K562 (cell line): ENCODE data around the gene TMEM61. TPM values are rescaled to one million over a fixed set of nuclear protein-coding genes. Genes with fewer than 3 reads are reported as not detected.

Source experiments
- ARNT ChIP-seq, 2 experiments: fragments of 450-650 bp; IDR thresholded peaks; 2 replicates each; pipeline ENCODE4 v1.6.1; 2016; ENCODE audit warnings: mild to moderate bottlenecking in 1 of 2
- BCOR ChIP-seq: fragments of 450-650 bp; IDR thresholded peaks from 2 replicates; pipeline ENCODE4 v1.6.1; 2016
- BRCA1 ChIP-seq, 2 experiments: fragments of 450-650 bp in 1 of 2; sonication (generic) in 1 of 2; formaldehyde crosslinking in 1 of 2; IDR thresholded peaks; 2 replicates each; pipeline versions ENCODE4 v1.5.0 to v1.6.1; 2017 to 2020; ENCODE audit warnings: mild to moderate bottlenecking in 1 of 2, missing genetic modification reagents in 1 of 2
- CC2D1A ChIP-seq: fragments of 450-650 bp; IDR thresholded peaks from 2 replicates; pipeline ENCODE4 v1.6.1; 2017; ENCODE audit warnings: mild to moderate bottlenecking
- CTBP1 ChIP-seq: fragments of 450-650 bp; IDR thresholded peaks from 2 replicates; pipeline ENCODE4 v1.6.1; 2016; ENCODE audit warnings: borderline replicate concordance
- E2F6 ChIP-seq, 2 experiments: IDR thresholded peaks; 2 replicates each; pipeline ENCODE4 v1.6.1; 2011; ENCODE audit warnings: borderline replicate concordance in 1 of 2, control low read depth in 1 of 2, low read depth in 1 of 2, low read length in 1 of 2, mild to moderate bottlenecking in 1 of 2, mixed read lengths in 1 of 2, moderate library complexity in 1 of 2; ENCODE audit not compliant: insufficient read depth in 1 of 2, insufficient read length in 1 of 2, poor library complexity in 1 of 2, severe bottlenecking in 1 of 2; ENCODE audit errors: extremely low read depth in 1 of 2
- ETV1 ChIP-seq: fragments of 450-650 bp; conservative IDR thresholded peaks from 2 replicates; pipeline ENCODE4 v1.6.1; 2016; ENCODE audit warnings: missing genetic modification characterization, control low read depth, low read depth, missing compliant biosample characterization
- HDAC2 ChIP-seq: fragments of 450-650 bp; IDR thresholded peaks from 2 replicates; pipeline ENCODE4 v1.6.1; 2016; ENCODE audit warnings: mild to moderate bottlenecking
- HNRNPL ChIP-seq: fragments of 200-400 bp; formaldehyde crosslinking; IDR thresholded peaks from 2 replicates; pipeline ENCODE4 v1.6.1; 2017; ENCODE audit warnings: low read depth, mild to moderate bottlenecking, low read length
- JUN ChIP-seq, 2 experiments: sonication (generic) in 1 of 2; formaldehyde crosslinking in 1 of 2; IDR thresholded peaks; 2 replicates each; pipeline versions ENCODE4 v1.6.1 to v1.8.0; 2012 to 2022; ENCODE audit warnings: borderline replicate concordance in 2 of 2, mild to moderate bottlenecking in 2 of 2, improper control_type of control experiment in 1 of 2, low read depth in 1 of 2, low read length in 1 of 2, missing genetic modification reagents in 1 of 2
- L3MBTL2 ChIP-seq: fragments of 450-650 bp; IDR thresholded peaks from 2 replicates; pipeline ENCODE4 v1.6.1; 2016; ENCODE audit warnings: mild to moderate bottlenecking, moderate library complexity
- MYNN ChIP-seq, 2 experiments: sonication (generic); formaldehyde crosslinking in 1 of 2; IDR thresholded peaks; 2 replicates each; pipeline versions ENCODE4 v1.5.0 to v1.6.1; 2016 to 2020; ENCODE audit warnings: antibody characterized with exemption in 1 of 2, missing genetic modification reagents in 1 of 2
- PKNOX1 ChIP-seq: fragments of 450-650 bp; IDR thresholded peaks from 2 replicates; pipeline ENCODE4 v1.6.1; 2016
- RB1 ChIP-seq: fragments of 450-650 bp; IDR thresholded peaks from 2 replicates; pipeline ENCODE4 v1.6.1; 2017; ENCODE audit warnings: low read depth, mild to moderate bottlenecking
- RBBP5 ChIP-seq: fragments of 200-600 bp; sonication (generic); IDR thresholded peaks from 2 replicates; pipeline ENCODE4 v1.6.1; 2012; ENCODE audit warnings: borderline replicate concordance, mild to moderate bottlenecking, low read length, control low read depth, inconsistent platforms; ENCODE audit not compliant: insufficient read depth, poor library complexity, severe bottlenecking
- RBM25 ChIP-seq: fragments of 200-400 bp; formaldehyde crosslinking; IDR thresholded peaks from 2 replicates; pipeline ENCODE4 v1.6.1; 2018; ENCODE audit warnings: low read length, low read depth, moderate library complexity; ENCODE audit not compliant: severe bottlenecking
- TFAP4 ChIP-seq: sonication (generic); formaldehyde crosslinking; IDR thresholded peaks from 2 replicates; pipeline ENCODE4 v1.8.0; 2022; ENCODE audit warnings: missing genetic modification reagents, mild to moderate bottlenecking, moderate library complexity, borderline replicate concordance
- TOE1 ChIP-seq, 2 experiments: fragments of 450-650 bp in 1 of 2; sonication (generic) in 1 of 2; formaldehyde crosslinking in 1 of 2; IDR thresholded peaks; 2 replicates each; pipeline versions ENCODE4 v1.7.1 to v1.8.0; 2016 to 2022; ENCODE audit warnings: borderline replicate concordance in 2 of 2, mild to moderate bottlenecking in 2 of 2, antibody characterized with exemption in 1 of 2, inconsistent platforms in 1 of 2, low read depth in 1 of 2, missing genetic modification reagents in 1 of 2, moderate library complexity in 1 of 2
- TSHZ1 ChIP-seq: fragments of 250-450 bp; sonication (Bioruptor Pico); IDR thresholded peaks from 2 replicates; pipeline ENCODE4 v1.4.0; 2020; ENCODE audit warnings: mild to moderate bottlenecking, moderate library complexity
- polyA plus RNA-seq, 8 experiments: library from polyadenylated mRNA; depleted of rRNA in 4 of 8; stranded (reverse) in 5 of 8; unstranded in 3 of 8; fragments of >200 nt; fragmentation: Nextera tagmentation in 2 of 8; fragmentation: Illumina TruSeq in 1 of 8; extraction: Ambion mirVana in 2 of 8; extraction: Trizol in 1 of 8; gene quantifications; 2 replicates each; pipeline versions ENCODE4 v1.2.1 to v1.2.3, GENCODE V29; 2011 to 2014; ENCODE audit warnings: inconsistent platforms in 1 of 8, missing spikeins in 1 of 8
- total RNA-seq, 7 experiments: library from RNA; depleted of rRNA in 6 of 7; stranded (reverse); fragments of >200 nt in 6 of 7; fragmentation: Illumina TruSeq in 2 of 7; extraction: Trizol in 2 of 7; gene quantifications; 2 replicates each; pipeline versions ENCODE4 v1.2.1 to v1.2.3, GENCODE V29; 2011 to 2021; ENCODE audit warnings: low replicate concordance in 1 of 7

Gene TMEM61
- total and polyA plus RNA-seq, 9 of the 15 experiments (the other 6 are each of a cell fraction or from before 2014, with no cell fraction given) = not detected

- TF ChIP-seq TFAP4 (CRISPR knock-in tag) = peak; percentile 67; the same call in 1 of the 2 replicates
- no peak for TF ChIP-seq E2F6 (IDR thresholded peaks at IDR 0.05; ENCODE audit: borderline replicate concordance in 1 of 2, extremely low read depth in 1 of 2, insufficient read depth in 1 of 2, insufficient read length in 1 of 2, low read depth in 1 of 2, low read length in 1 of 2, poor library complexity in 1 of 2, severe bottlenecking in 1 of 2)
- 0 out of 2 replicates have a peak, but pooled peaks have one; percentile 39 for TF ChIP-seq TOE1 (IDR thresholded peaks at IDR 0.05; ENCODE audit: borderline replicate concordance)
- TF ChIP-seq TOE1 (CRISPR knock-in tag; IDR thresholded peaks at IDR 0.05; ENCODE audit: borderline replicate concordance, low read depth) = no peak
- TF ChIP-seq CC2D1A = peak; percentile 39; the same call in 1 of the 2 replicates
- TF ChIP-seq RBM25 = peak; percentile 67
- TF ChIP-seq TSHZ1 (CRISPR knock-in tag) = no peak
- peak; percentile 50 for TF ChIP-seq L3MBTL2
- peak; percentile 83 for TF ChIP-seq BCOR
- TF ChIP-seq ETV1 (tag) = no peak; the same call in 1 of the 2 replicates
- TF ChIP-seq CTBP1 = peak; percentile 76
- TF ChIP-seq MYNN (IDR thresholded peaks at IDR 0.05) = peak; percentile 53; the same call in 1 of the 2 replicates
- TF ChIP-seq MYNN (CRISPR knock-in tag; IDR thresholded peaks at IDR 0.05) = no peak
- TF ChIP-seq ARNT (IDR thresholded peaks at IDR 0.05) = peak in 1 of 2 experiments; percentile 25; a peak in 1 of 4 replicates
- TF ChIP-seq PKNOX1 = peak; percentile 18; the same call in 1 of the 2 replicates
- no peak for TF ChIP-seq JUN (IDR thresholded peaks at IDR 0.05; ENCODE audit: borderline replicate concordance, low read depth, low read length)
- TF ChIP-seq JUN (CRISPR knock-in tag; IDR thresholded peaks at IDR 0.05; ENCODE audit: borderline replicate concordance) = no peak
- TF ChIP-seq RB1 = peak; percentile 72
- TF ChIP-seq HNRNPL = peak; percentile 74; the same call in 1 of the 2 replicates
- TF ChIP-seq RBBP5 = no peak
- peak; percentile 71 for TF ChIP-seq HDAC2
- no peak for TF ChIP-seq BRCA1 (IDR thresholded peaks at IDR 0.05)
- TF ChIP-seq BRCA1 (CRISPR knock-in tag; IDR thresholded peaks at IDR 0.05) = 0 out of 2 replicates have a peak, but pooled peaks have one; percentile 42
These were observed 41.6 kb downstream of the TMEM61 start (continued) for GRCh38 chr1:55021942-55022546.
